DND-41 (cell line): ENCODE data around the gene RPL26.

Source experiments
- EZH2 ChIP-seq: IDR thresholded peaks from 3 replicates; pipeline ENCODE4 v1.6.1; 2012; ENCODE audit warnings: borderline replicate concordance, low read depth, mild to moderate bottlenecking, moderate library complexity, low read length, inconsistent platforms; ENCODE audit not compliant: severe bottlenecking
- TF ChIP-seq, protein P1 (sequence below): IDR thresholded peaks from 2 replicates; pipeline ENCODE4 v1.5.1; 2012; ENCODE audit warnings: borderline replicate concordance, low read length, moderate library complexity, mild to moderate bottlenecking; ENCODE audit not compliant: poor library complexity, severe bottlenecking; ENCODE audit errors: extremely low read depth

DNA sequence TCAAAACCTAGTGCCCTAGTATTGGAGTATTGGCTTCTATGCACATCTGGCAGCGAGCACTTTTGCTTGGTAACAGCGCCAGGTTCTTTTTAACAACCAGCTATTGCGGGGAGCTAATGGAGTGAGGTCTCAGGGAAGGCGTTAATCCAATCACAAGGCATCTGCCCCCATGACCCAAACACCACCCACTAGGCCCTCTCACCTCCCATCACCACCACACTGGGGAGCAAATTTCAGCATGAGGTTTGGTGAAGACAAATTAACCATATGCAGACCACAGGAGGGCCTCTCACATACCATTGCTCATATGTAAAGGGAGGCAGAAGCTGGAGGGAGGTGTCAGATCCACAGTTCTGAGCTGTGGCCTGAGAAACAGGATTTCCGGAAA is 44.2 kb downstream of the RPL26 start:
- no peak for TF ChIP-seq EZH2
- TF ChIP-seq, protein P1, sequence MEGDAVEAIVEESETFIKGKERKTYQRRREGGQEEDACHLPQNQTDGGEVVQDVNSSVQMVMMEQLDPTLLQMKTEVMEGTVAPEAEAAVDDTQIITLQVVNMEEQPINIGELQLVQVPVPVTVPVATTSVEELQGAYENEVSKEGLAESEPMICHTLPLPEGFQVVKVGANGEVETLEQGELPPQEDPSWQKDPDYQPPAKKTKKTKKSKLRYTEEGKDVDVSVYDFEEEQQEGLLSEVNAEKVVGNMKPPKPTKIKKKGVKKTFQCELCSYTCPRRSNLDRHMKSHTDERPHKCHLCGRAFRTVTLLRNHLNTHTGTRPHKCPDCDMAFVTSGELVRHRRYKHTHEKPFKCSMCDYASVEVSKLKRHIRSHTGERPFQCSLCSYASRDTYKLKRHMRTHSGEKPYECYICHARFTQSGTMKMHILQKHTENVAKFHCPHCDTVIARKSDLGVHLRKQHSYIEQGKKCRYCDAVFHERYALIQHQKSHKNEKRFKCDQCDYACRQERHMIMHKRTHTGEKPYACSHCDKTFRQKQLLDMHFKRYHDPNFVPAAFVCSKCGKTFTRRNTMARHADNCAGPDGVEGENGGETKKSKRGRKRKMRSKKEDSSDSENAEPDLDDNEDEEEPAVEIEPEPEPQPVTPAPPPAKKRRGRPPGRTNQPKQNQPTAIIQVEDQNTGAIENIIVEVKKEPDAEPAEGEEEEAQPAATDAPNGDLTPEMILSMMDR = no peak
